OCI-LY3 (cell line): ENCODE measurements around the gene APOO.

Experiments used
- H2AFZ ChIP-seq: fragments of 200-600, 300-600 bp; shearing (Covaris generic); 2 replicates; pipeline ENCODE4 v1.6.0; 2014; ENCODE audit warnings: antibody characterized with exemption, low read depth, low read length
- H3K27ac ChIP-seq: fragments of 200-600, 300-600 bp; sonication (generic); 2 replicates; pipeline ENCODE4 v1.5.1; 2014; ENCODE audit warnings: mild to moderate bottlenecking, low read length, moderate library complexity, mixed read lengths
- H3K27me3 ChIP-seq: fragments of 200-600, 300-600 bp; sonication (generic); 2 replicates; pipeline ENCODE4 v1.6.1; 2014; ENCODE audit warnings: low read depth, low read length, mixed read lengths
- H3K36me3 ChIP-seq: fragments of 200-600, 300-600 bp; sonication (generic); replicated peaks from 2 replicates; pipeline ENCODE3; 2014; ENCODE audit warnings: low read depth, low read length, mixed read lengths
- H3K4me1 ChIP-seq: fragments of 300-600, 200-600 bp; sonication (generic); 2 replicates; pipeline ENCODE4 v1.6.1; 2014; ENCODE audit warnings: low read length, mixed read lengths
- H3K4me2 ChIP-seq: fragments of 200-600, 300-600 bp; sonication (generic); 2 replicates; pipeline ENCODE4 v1.6.1; 2014; ENCODE audit warnings: low read length, mixed read lengths
- H3K4me3 ChIP-seq: fragments of 300-600, 200-600 bp; sonication (generic); 2 replicates; pipeline ENCODE4 v1.5.1; 2014; ENCODE audit warnings: antibody characterized with exemption, mild to moderate bottlenecking, low read length, moderate library complexity
- H3K79me2 ChIP-seq: fragments of 300-600, 200-600 bp; shearing (Covaris generic); 2 replicates; pipeline ENCODE4 v1.6.1; 2014; ENCODE audit warnings: mild to moderate bottlenecking, low read length, mixed read lengths
- H3K9ac ChIP-seq: fragments of 300-600, 200-600 bp; shearing (Covaris generic); 2 replicates; pipeline ENCODE4 v1.6.0; 2014; ENCODE audit warnings: mild to moderate bottlenecking, low read length, moderate library complexity
- H3K9me3 ChIP-seq: fragments of 200-600, 300-600 bp; shearing (Covaris generic); 2 replicates; pipeline ENCODE4 v1.6.1; 2014; ENCODE audit warnings: low read length, mixed read lengths; ENCODE audit not compliant: insufficient read depth
- H4K20me1 ChIP-seq: fragments of 200-600, 300-600 bp; sonication (generic); 2 replicates; pipeline ENCODE4 v1.6.1; 2016; ENCODE audit warnings: low read length, mixed read lengths; ENCODE audit not compliant: insufficient read depth
- CTCF ChIP-seq: fragments of 200-600, 300-600 bp; sonication (generic); IDR thresholded peaks from 2 replicates; pipeline ENCODE4 v1.5.1; 2014; ENCODE audit warnings: antibody characterized with exemption, low read length, low read depth
- EZH2phosphoT487 ChIP-seq: fragments of 200-600 bp; shearing (Covaris generic); IDR thresholded peaks from 2 replicates; pipeline ENCODE4 v1.6.1; 2018; ENCODE audit warnings: antibody characterized with exemption, mixed run types, low read depth

The APOO gene

GRCh38 chrX:23855569-23855968, 52.2 kb downstream of the APOO start:
- Histone ChIP-seq H2AFZ (no peak overlapping the region), H3K4me3 (no peak overlapping the region), H3K27me3 (no peaks in the 10 kb centered on the region), H3K9me3 (no peaks in the 10 kb centered on the region), H3K4me1 (no peaks in the 10 kb centered on the region), H3K4me2 (no peak overlapping the region), H3K79me2 (no peaks in the 10 kb centered on the region), H3K9ac (no peak overlapping the region), H3K27ac (no peak overlapping the region), H3K36me3 (no peaks in the 10 kb centered on the region), H4K20me1 (no peaks in the 10 kb centered on the region)
- TF ChIP-seq EZH2phosphoT487 (no peak), CTCF (no peak)

- TF ChIP-seq CTCF: no peak
- TF ChIP-seq EZH2phosphoT487: no peak
- no peaks in the 10 kb centered on the region for H3K36me3 ChIP-seq
- H2AFZ ChIP-seq: no peak overlapping the region
- H3K79me2 ChIP-seq: no peaks in the 10 kb centered on the region
- no peak overlapping the region for H3K4me3 ChIP-seq
- no peak overlapping the region for H3K4me2 ChIP-seq
- no peak overlapping the region for H3K9ac ChIP-seq
- H4K20me1 ChIP-seq: no peaks in the 10 kb centered on the region
- no peaks in the 10 kb centered on the region for H3K4me1 ChIP-seq
- H3K9me3 ChIP-seq: no peaks in the 10 kb centered on the region
- H3K27ac ChIP-seq: no peak overlapping the region
- no peaks in the 10 kb centered on the region for H3K27me3 ChIP-seq
Measured at GRCh38 chrX:23854945-23855344, 52.8 kb downstream of the APOO start.

GRCh38 chrX:23854122-23854521, 53.6 kb downstream of the APOO start:
- H3K9ac ChIP-seq: no peak overlapping the region
- no peaks in the 10 kb centered on the region for H3K9me3 ChIP-seq
- H3K79me2 ChIP-seq: no peaks in the 10 kb centered on the region
- H3K27ac ChIP-seq: no peak overlapping the region
- no peaks in the 10 kb centered on the region for H3K4me1 ChIP-seq
- H4K20me1 ChIP-seq: no peaks in the 10 kb centered on the region
- H3K36me3 ChIP-seq: no peaks in the 10 kb centered on the region
- no peak overlapping the region for H3K4me3 ChIP-seq
- TF ChIP-seq CTCF (no peak), EZH2phosphoT487 (no peak)
- H3K27me3 ChIP-seq: no peaks in the 10 kb centered on the region
- no peak overlapping the region for H2AFZ ChIP-seq
- H3K4me2 ChIP-seq: no peak overlapping the region

- Histone ChIP-seq H3K27ac (no peak overlapping the region), H3K4me2 (no peak overlapping the region), H3K9me3 (no peaks in the 10 kb centered on the region), H4K20me1 (no peaks in the 10 kb centered on the region), H3K79me2 (no peaks in the 10 kb centered on the region), H3K4me3 (no peak overlapping the region), H2AFZ (no peak overlapping the region), H3K27me3 (no peaks in the 10 kb centered on the region), H3K9ac (no peak overlapping the region), H3K36me3 (no peaks in the 10 kb centered on the region), H3K4me1 (no peaks in the 10 kb centered on the region)
- TF ChIP-seq CTCF: no peak
- no peak for TF ChIP-seq EZH2phosphoT487
Measured at GRCh38 chrX:23851544-23851943, 56.2 kb downstream of the APOO start.
